ENCODE data around the gene NATD1.

- TF ChIP-seq CTCF (IDR thresholded peaks at IDR 0.05) (no peak), ZFX (IDR thresholded peaks at IDR 0.05; ENCODE audit: borderline replicate concordance) (no peak)
Measured at GRCh38 chr17:21249086-21249795, 4.0 kb downstream of the NATD1 start.
